ENCODE results near the gene REP15. TPM values are rescaled to one million over a fixed set of nuclear protein-coding genes. Genes with fewer than 3 reads are reported as not detected.
"Not testable (repeated sequence)": the region's sequence is repeated elsewhere in the genome, so short reads cannot be mapped to it uniquely, and the experiment has no call there.

REP15 gene
- 0.35 TPM in 1 of 2 replicates, not detected in the other for total RNA-seq

- no peak for TF ChIP-seq CTCF (IDR thresholded peaks at IDR 0.05)
- peaks cover 8% of the 10 kb centered on the region for H3K36me3 Mint-ChIP-seq (ENCODE audit: low read depth)
- intact Hi-C loops (cut with micrococcal nuclease) = no loop called here
- peaks cover 6% of the 10 kb centered on the region for H3K27me3 Mint-ChIP-seq
- POLR2A ChIA-PET = no interaction called here
- H3K27ac Mint-ChIP-seq = no peak within 1 kb of the TSS
- DNase-seq (no peak), ATAC-seq (ENCODE audit: low read depth) (no peak)
- H3K9me3 Mint-ChIP-seq = no peaks in the 10 kb centered on the region
- CTCF ChIA-PET = no interaction called here
- H3K4me1 Mint-ChIP-seq = no peaks in the 10 kb centered on the region
- H3K4me3 Mint-ChIP-seq = no peak within 1 kb of the TSS
Measured at GRCh38 chr12:27696293-27696652, at the start of gene REP15. TSS of gene REP15 (plus strand) at chr12:27696447. CDS start at chr12:27696563, 116 bp downstream.

GRCh38 chr12:27650011-27650410, 46.2 kb upstream of the REP15 start:
- Mint-ChIP-seq H3K27me3 (no peaks in the 10 kb centered on the region), H3K36me3 (ENCODE audit: low read depth) (peaks cover 7% of the 10 kb centered on the region), H3K27ac (no peak overlapping the region), H3K9me3 (no peaks in the 10 kb centered on the region), H3K4me3 (no peak overlapping the region), H3K4me1 (no peaks in the 10 kb centered on the region)
- TF ChIP-seq CTCF (IDR thresholded peaks at IDR 0.05) = no peak
- POLR2A ChIA-PET = no interaction called here
- intact Hi-C loops (cut with micrococcal nuclease) = no loop called here
- DNase-seq (no peak), ATAC-seq (ENCODE audit: low read depth) (no peak)
- CTCF ChIA-PET = interaction anchor here (2.8 kb wide), 1 partner anchor 216 kb away, joined by 11 read pairs; no protein-coding TSS in a partner anchor

GRCh38 chr12:27651201-27651600, 45.0 kb upstream of the REP15 start:
- Mint-ChIP-seq H3K4me1 (no peaks in the 10 kb centered on the region), H3K4me3 (no peak overlapping the region), H3K9me3 (no peaks in the 10 kb centered on the region), H3K36me3 (ENCODE audit: low read depth) (peaks cover 7% of the 10 kb centered on the region), H3K27me3 (no peaks in the 10 kb centered on the region), H3K27ac (no peak overlapping the region)
- ATAC-seq (ENCODE audit: low read depth) (no peak), DNase-seq (no peak)
- intact Hi-C loops (cut with micrococcal nuclease) = no loop called here
- TF ChIP-seq CTCF (IDR thresholded peaks at IDR 0.05) = no peak
- CTCF ChIA-PET = interaction anchor here (2.8 kb wide), 1 partner anchor 217 kb away, joined by 11 read pairs; no protein-coding TSS in a partner anchor
- POLR2A ChIA-PET = no interaction called here

- H3K27ac Mint-ChIP-seq = no peak overlapping the region
- CTCF ChIA-PET = interaction anchor here (3.3 kb wide), 1 partner anchor 217 kb away, joined by 48 read pairs; no protein-coding TSS in a partner anchor
- peaks cover 8% of the 10 kb centered on the region for H3K36me3 Mint-ChIP-seq (ENCODE audit: low read depth)
- ATAC-seq (ENCODE audit: low read depth) (no peak), DNase-seq (no peak)
- no peaks in the 10 kb centered on the region for H3K27me3 Mint-ChIP-seq
- H3K4me1 Mint-ChIP-seq = no peaks in the 10 kb centered on the region
- intact Hi-C loops (cut with micrococcal nuclease) = loop anchor here (1.0 kb wide), 1 partner anchor 217 kb away; no protein-coding TSS in a partner anchor
- H3K9me3 Mint-ChIP-seq = no peaks in the 10 kb centered on the region
- H3K4me3 Mint-ChIP-seq = no peak overlapping the region
- TF ChIP-seq CTCF (IDR thresholded peaks at IDR 0.05) = peak; percentile 71
- POLR2A ChIA-PET = no interaction called here
Measured at GRCh38 chr12:27652174-27652763, 44.0 kb upstream of the REP15 start.

GRCh38 chr12:27653661-27654060, 42.6 kb upstream of the REP15 start:
- no peak for TF ChIP-seq CTCF (IDR thresholded peaks at IDR 0.05)
- Mint-ChIP-seq H3K9me3 (no peaks in the 10 kb centered on the region), H3K4me1 (no peaks in the 10 kb centered on the region), H3K27ac (no peak overlapping the region), H3K27me3 (no peaks in the 10 kb centered on the region), H3K36me3 (ENCODE audit: low read depth) (peaks cover 2% of the 10 kb centered on the region), H3K4me3 (no peak overlapping the region)
- intact Hi-C loops (cut with micrococcal nuclease) = no loop called here
- ChIA-PET CTCF (interaction anchor here (3.3 kb wide), 1 partner anchor 219 kb away, joined by 48 read pairs; no protein-coding TSS in a partner anchor), POLR2A (no interaction called here)
- DNase-seq (no peak), ATAC-seq (ENCODE audit: low read depth) (no peak)

- DNase-seq; H3K9me3 Mint-ChIP-seq; CTCF ChIA-PET; ATAC-seq (ENCODE audit: low read depth); H3K27ac Mint-ChIP-seq; H3K4me3 Mint-ChIP-seq; intact Hi-C loops (cut with micrococcal nuclease); H3K4me1 Mint-ChIP-seq; POLR2A ChIA-PET; H3K36me3 Mint-ChIP-seq (ENCODE audit: low read depth); H3K27me3 Mint-ChIP-seq: not testable (repeated sequence)
Measured at GRCh38 chr12:27655476-27655875, 40.8 kb upstream of the REP15 start.

Data from activated B cell treated with CpG ODN at 0.5 μM for 24 hours (primary cell).